K562 (cell line): ENCODE results near the gene MFSD11. TPM values are rescaled to one million over a fixed set of nuclear protein-coding genes. Genes with fewer than 3 reads are reported as not detected.
A peak's percentile ranks its signal among the peaks of the same experiment; 100 is the strongest.

ENCODE experiments used
- ATF1 ChIP-seq, 2 experiments: fragments of 450-650 bp in 1 of 2; IDR thresholded peaks; 2 replicates each; pipeline ENCODE4 v1.6.1; 2016; ENCODE audit warnings: missing compliant biosample characterization in 1 of 2, missing genetic modification characterization in 1 of 2
- BRF2 ChIP-seq: IDR thresholded peaks from 3 replicates; pipeline ENCODE4 v1.6.1; 2011; ENCODE audit warnings: borderline replicate concordance, mild to moderate bottlenecking; ENCODE audit not compliant: insufficient read length, insufficient read depth
- CBFA2T2 ChIP-seq: fragments of 450-650 bp; conservative IDR thresholded peaks from 2 replicates; pipeline ENCODE4 v1.6.1; 2017; ENCODE audit warnings: mild to moderate bottlenecking
- ELK3 ChIP-seq: fragments of 450-650 bp; formaldehyde crosslinking; IDR thresholded peaks from 2 replicates; pipeline ENCODE4 v1.4.0; 2020; ENCODE audit warnings: mild to moderate bottlenecking
- HCFC1 ChIP-seq: IDR thresholded peaks from 2 replicates; pipeline ENCODE4 v1.6.1; 2012; ENCODE audit warnings: low read depth, low read length, improper control_type of control experiment
- HMG20B ChIP-seq: fragments of 250-450 bp; sonication (Bioruptor Pico); IDR thresholded peaks from 2 replicates; pipeline ENCODE4 v1.5.0; 2021; ENCODE audit warnings: mild to moderate bottlenecking
- ILF3 ChIP-seq: fragments of 450-650 bp; IDR thresholded peaks from 2 replicates; pipeline ENCODE4 v1.6.1; 2018; ENCODE audit warnings: antibody characterized with exemption, mild to moderate bottlenecking, moderate library complexity, borderline replicate concordance
- KAT2B ChIP-seq: IDR thresholded peaks from one replicate; pipeline ENCODE4 v1.6.1; 2012; ENCODE audit warnings: low read depth, mild to moderate bottlenecking, control low read depth, inconsistent platforms, low read length, moderate library complexity
- KDM1A ChIP-seq, 2 experiments: fragments of 450-650 bp; IDR thresholded peaks; 2 replicates each; pipeline ENCODE4 v1.6.1; 2016; ENCODE audit warnings: mild to moderate bottlenecking in 2 of 2
- NELFE ChIP-seq: IDR thresholded peaks from 2 replicates; pipeline ENCODE4 v1.6.1; 2011; ENCODE audit warnings: mild to moderate bottlenecking; ENCODE audit not compliant: insufficient read depth, insufficient read length
- NR2C2 ChIP-seq, 2 experiments: fragments of 200-800 bp in 1 of 2; sonication (Bioruptor generic) in 1 of 2; sonication (generic) in 1 of 2; formaldehyde crosslinking in 1 of 2; IDR thresholded peaks; 2 replicates each; pipeline versions ENCODE4 v1.6.1 to v1.8.0; 2016 to 2022; ENCODE audit warnings: mild to moderate bottlenecking in 1 of 2, missing compliant biosample characterization in 1 of 2, missing genetic modification characterization in 1 of 2, missing genetic modification reagents in 1 of 2
- RCOR1 ChIP-seq, 2 experiments: IDR thresholded peaks; 2 replicates each; pipeline ENCODE4 v1.6.1; 2012; ENCODE audit warnings: low read depth in 2 of 2, low read length in 2 of 2, borderline replicate concordance in 1 of 2, improper control_type of control experiment in 1 of 2
- U2AF2 ChIP-seq: fragments of 200-400 bp; formaldehyde crosslinking; optimal IDR thresholded peaks from 2 replicates; pipeline ENCODE3; 2017; ENCODE audit warnings: low read depth, mild to moderate bottlenecking, low read length
- ZNF140 ChIP-seq: fragments of 250-450 bp; sonication (Bioruptor Pico); IDR thresholded peaks from 2 replicates; pipeline ENCODE4 v1.8.0; 2021; ENCODE audit warnings: moderate library complexity, mild to moderate bottlenecking, inconsistent platforms
- ZNF551 ChIP-seq: fragments of 250-450 bp; sonication (Bioruptor Pico); IDR thresholded peaks from 2 replicates; pipeline ENCODE4 v1.5.0; 2021; ENCODE audit warnings: mild to moderate bottlenecking, moderate library complexity
- ZNF766 ChIP-seq: fragments of 200-800 bp; sonication (Bioruptor generic); conservative IDR thresholded peaks from 2 replicates; pipeline ENCODE4 v1.6.1; 2016; ENCODE audit warnings: missing genetic modification characterization, missing compliant biosample characterization
- polyA plus RNA-seq, 8 experiments: library from polyadenylated mRNA; depleted of rRNA in 4 of 8; stranded (reverse) in 5 of 8; unstranded in 3 of 8; fragments of >200 nt; fragmentation: Nextera tagmentation in 2 of 8; fragmentation: Illumina TruSeq in 1 of 8; extraction: Ambion mirVana in 2 of 8; extraction: Trizol in 1 of 8; gene quantifications; 2 replicates each; pipeline versions ENCODE4 v1.2.1 to v1.2.3, GENCODE V29; 2011 to 2014; ENCODE audit warnings: inconsistent platforms in 1 of 8, missing spikeins in 1 of 8
- total RNA-seq, 7 experiments: library from RNA; depleted of rRNA in 6 of 7; stranded (reverse); fragments of >200 nt in 6 of 7; fragmentation: Illumina TruSeq in 2 of 7; extraction: Trizol in 2 of 7; gene quantifications; 2 replicates each; pipeline versions ENCODE4 v1.2.1 to v1.2.3, GENCODE V29; 2011 to 2021; ENCODE audit warnings: low replicate concordance in 1 of 7
- TF ChIP-seq, protein P1 (sequence below): sonication (generic); formaldehyde crosslinking; IDR thresholded peaks from 2 replicates; pipeline ENCODE4 v1.8.1; 2023; ENCODE audit warnings: missing genetic modification reagents, mild to moderate bottlenecking, borderline replicate concordance
- TF ChIP-seq, protein P2 (sequence below): sonication (generic); formaldehyde crosslinking; IDR thresholded peaks from 2 replicates; pipeline ENCODE4 v1.8.1; 2023; ENCODE audit warnings: mild to moderate bottlenecking, missing genetic modification reagents

MFSD11 gene
- total and polyA plus RNA-seq, 9 of the 15 experiments (the other 6 are each of a cell fraction or from before 2014, with no cell fraction given): 14.4 to 24.5 (median 19.9) TPM

GRCh38 chr17:76737676-76738467 is at the start of gene MFSD11 (continued):
- TF ChIP-seq, protein P1, sequence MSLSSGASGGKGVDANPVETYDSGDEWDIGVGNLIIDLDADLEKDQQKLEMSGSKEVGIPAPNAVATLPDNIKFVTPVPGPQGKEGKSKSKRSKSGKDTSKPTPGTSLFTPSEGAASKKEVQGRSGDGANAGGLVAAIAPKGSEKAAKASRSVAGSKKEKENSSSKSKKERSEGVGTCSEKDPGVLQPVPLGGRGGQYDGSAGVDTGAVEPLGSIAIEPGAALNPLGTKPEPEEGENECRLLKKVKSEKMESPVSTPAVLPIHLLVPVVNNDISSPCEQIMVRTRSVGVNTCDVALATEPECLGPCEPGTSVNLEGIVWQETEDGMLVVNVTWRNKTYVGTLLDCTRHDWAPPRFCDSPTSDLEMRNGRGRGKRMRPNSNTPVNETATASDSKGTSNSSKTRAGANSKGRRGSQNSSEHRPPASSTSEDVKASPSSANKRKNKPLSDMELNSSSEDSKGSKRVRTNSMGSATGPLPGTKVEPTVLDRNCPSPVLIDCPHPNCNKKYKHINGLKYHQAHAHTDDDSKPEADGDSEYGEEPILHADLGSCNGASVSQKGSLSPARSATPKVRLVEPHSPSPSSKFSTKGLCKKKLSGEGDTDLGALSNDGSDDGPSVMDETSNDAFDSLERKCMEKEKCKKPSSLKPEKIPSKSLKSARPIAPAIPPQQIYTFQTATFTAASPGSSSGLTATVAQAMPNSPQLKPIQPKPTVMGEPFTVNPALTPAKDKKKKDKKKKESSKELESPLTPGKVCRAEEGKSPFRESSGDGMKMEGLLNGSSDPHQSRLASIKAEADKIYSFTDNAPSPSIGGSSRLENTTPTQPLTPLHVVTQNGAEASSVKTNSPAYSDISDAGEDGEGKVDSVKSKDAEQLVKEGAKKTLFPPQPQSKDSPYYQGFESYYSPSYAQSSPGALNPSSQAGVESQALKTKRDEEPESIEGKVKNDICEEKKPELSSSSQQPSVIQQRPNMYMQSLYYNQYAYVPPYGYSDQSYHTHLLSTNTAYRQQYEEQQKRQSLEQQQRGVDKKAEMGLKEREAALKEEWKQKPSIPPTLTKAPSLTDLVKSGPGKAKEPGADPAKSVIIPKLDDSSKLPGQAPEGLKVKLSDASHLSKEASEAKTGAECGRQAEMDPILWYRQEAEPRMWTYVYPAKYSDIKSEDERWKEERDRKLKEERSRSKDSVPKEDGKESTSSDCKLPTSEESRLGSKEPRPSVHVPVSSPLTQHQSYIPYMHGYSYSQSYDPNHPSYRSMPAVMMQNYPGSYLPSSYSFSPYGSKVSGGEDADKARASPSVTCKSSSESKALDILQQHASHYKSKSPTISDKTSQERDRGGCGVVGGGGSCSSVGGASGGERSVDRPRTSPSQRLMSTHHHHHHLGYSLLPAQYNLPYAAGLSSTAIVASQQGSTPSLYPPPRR (CRISPR knock-in tag): 0 out of 2 replicates have a peak, but pooled peaks have one; percentile 34
- TF ChIP-seq RCOR1 (IDR thresholded peaks at IDR 0.05; ENCODE audit: borderline replicate concordance in 1 of 2, low read depth in 2 of 2, low read length in 2 of 2): no peak
- no peak for TF ChIP-seq KDM1A (IDR thresholded peaks at IDR 0.05)
- TF ChIP-seq NR2C2 (CRISPR knock-in tag; IDR thresholded peaks at IDR 0.05): peak; percentile 63; the same call in 1 of the 2 replicates
- peak; percentile 92 for TF ChIP-seq NR2C2 (tag; IDR thresholded peaks at IDR 0.05)
- no peak for TF ChIP-seq NELFE
- TF ChIP-seq BRF2: no peak
- no peak for TF ChIP-seq ZNF140 (CRISPR knock-in tag)
- no peak for TF ChIP-seq ATF1 (CRISPR knock-in tag; IDR thresholded peaks at IDR 0.05)
- TF ChIP-seq ATF1 (tag; IDR thresholded peaks at IDR 0.05): peak; percentile 91
- no peak for TF ChIP-seq U2AF2
- TF ChIP-seq ZNF551 (CRISPR knock-in tag): no peak
- TF ChIP-seq KAT2B: no peak
- TF ChIP-seq ZNF766 (CRISPR knock-in tag): no peak
- TF ChIP-seq CBFA2T2: peak; percentile 63
- peak; percentile 97 for TF ChIP-seq HCFC1
- TF ChIP-seq ELK3: no peak
- no peak for TF ChIP-seq ILF3
- no peak for TF ChIP-seq HMG20B
- TF ChIP-seq, protein P2, sequence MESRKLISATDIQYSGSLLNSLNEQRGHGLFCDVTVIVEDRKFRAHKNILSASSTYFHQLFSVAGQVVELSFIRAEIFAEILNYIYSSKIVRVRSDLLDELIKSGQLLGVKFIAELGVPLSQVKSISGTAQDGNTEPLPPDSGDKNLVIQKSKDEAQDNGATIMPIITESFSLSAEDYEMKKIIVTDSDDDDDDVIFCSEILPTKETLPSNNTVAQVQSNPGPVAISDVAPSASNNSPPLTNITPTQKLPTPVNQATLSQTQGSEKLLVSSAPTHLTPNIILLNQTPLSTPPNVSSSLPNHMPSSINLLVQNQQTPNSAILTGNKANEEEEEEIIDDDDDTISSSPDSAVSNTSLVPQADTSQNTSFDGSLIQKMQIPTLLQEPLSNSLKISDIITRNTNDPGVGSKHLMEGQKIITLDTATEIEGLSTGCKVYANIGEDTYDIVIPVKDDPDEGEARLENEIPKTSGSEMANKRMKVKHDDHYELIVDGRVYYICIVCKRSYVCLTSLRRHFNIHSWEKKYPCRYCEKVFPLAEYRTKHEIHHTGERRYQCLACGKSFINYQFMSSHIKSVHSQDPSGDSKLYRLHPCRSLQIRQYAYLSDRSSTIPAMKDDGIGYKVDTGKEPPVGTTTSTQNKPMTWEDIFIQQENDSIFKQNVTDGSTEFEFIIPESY (CRISPR knock-in tag): no peak
